NCI-H526 (cell line): Measurements from ENCODE around the gene MCCD1.

Experiments used
- DNase-seq, 2 experiments: peaks; one replicate each; lab custom pipeline; 2025; lab: John Stamatoyannopoulos, UW

Gene MCCD1

DNA sequence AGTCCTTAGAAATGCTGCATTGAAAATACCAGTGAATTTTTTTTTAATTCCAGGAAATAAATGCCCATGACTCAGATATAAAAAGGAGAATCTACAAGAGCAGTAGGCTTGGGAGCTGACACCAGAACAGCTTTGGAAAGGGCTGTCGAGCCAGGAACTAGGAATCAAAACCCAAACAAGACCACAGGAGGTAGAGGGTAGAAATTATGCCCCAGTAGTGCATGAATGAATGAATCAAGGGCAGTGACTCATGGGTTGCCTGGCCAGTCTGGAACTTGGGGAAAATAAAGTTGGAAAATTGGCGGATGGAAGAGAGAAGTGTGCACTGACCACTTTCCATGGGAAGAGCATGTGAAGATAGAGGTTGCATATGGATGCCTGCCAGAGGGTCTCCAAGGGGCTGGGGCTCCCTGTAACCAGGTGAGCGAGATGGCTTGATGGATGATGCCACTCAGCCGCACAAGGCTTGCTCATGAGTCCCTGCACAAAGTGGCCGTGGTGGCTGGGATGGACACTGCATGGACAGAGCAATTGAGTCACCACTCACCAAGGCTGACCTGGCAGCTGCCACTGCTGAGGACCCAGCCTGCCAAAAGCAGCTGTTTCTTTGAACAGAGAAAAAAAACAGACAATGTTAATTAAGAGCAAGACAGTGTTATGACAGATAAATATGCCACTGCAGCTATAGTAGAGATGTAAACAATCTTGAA, 15.2 kb upstream of the MCCD1 start:
- DNase-seq, result no peak

DNA sequence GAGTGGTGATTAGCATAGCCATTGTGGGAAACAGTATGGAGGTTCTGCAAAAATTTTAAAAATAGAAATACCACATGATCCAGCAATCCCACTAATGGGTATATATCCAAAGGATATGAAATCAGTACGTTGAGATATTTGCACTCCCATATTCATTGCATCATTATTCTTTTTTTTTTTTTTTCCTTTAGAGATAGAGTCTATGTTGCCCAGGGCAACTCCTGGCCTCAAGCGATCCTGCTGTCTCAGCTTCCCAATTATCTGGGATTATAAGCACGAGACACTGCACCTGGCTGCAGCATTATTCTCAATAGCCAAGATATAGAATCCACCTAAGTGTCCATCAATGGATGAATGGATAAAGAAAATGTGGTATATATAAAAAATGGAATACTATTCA, 6.9 kb upstream of the MCCD1 start:
- DNase-seq, result no peak

DNA sequence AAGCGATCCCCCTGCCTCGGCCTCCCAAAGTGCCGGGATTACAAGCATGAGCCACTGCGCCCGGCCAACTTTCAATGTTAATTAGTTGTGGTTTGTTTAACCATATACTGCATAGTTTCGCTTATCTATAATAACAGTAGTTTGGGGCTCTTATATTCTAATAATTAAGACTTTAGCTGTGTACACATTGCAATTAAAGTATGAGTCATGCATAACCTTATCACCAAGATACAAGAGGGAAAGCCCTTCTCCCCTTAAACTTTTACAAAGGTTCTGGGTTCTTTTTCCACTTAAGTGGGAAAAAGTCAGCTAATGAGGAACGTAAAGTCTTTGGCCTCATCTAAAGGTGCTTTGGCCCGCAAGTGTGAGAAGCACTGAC, 3.2 kb upstream of the MCCD1 start:
- DNase-seq, result no peak

DNA sequence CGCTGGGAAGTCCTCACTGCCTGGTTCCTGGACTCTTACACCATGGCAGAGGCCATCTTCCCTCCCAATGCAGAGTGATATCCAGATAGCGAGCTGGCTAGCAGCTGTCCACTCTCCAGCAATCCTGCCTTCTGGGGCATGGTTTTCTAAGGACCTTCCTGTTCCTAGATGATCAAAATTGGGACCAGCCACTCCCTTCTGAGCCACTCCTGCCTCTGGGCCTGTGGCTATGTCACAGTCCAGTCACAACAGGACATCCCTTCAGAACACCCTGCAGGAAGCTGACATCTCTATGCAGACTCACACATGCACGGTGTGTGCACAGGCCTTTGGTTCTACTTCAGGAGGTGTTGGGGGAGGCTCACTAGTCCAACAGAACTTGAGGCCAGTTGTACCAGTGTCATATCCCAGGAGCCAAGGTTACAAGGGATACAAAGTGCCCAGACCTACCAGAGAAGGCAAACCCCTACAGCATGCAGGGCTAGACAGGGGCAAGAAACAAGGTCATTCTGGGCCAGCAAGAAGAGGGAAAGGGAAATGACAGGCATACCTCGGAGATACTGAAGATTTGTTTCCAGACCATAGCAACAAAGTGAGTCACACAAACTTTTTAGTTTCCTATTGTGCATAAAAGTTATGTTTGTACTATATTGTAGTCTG, 2.7 kb upstream of the MCCD1 start:
- no peak for DNase-seq

DNA sequence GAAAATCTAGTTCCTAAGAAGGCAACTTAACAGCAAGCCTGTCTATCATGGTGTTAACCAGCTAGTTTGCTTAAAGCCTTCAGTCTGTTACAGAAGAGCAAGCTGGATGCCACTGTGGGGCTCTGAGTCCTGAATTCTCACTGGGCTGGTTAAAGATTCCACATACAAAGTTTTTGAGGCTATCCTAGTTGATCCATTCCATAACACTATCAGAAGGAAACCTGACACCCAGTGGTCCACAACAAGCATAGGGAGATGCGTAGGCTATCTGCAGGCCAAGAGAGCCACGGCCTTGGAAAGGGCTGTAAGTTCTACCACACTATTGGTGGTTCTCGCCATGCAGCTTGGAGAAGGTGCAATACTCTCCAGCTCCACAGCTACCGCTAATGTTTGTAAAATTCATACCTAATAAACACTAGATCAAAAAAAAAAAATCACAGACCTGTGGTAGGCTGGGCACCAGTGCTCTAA, 420 bp upstream of the MCCD1 start:
- no peak for DNase-seq

DNA sequence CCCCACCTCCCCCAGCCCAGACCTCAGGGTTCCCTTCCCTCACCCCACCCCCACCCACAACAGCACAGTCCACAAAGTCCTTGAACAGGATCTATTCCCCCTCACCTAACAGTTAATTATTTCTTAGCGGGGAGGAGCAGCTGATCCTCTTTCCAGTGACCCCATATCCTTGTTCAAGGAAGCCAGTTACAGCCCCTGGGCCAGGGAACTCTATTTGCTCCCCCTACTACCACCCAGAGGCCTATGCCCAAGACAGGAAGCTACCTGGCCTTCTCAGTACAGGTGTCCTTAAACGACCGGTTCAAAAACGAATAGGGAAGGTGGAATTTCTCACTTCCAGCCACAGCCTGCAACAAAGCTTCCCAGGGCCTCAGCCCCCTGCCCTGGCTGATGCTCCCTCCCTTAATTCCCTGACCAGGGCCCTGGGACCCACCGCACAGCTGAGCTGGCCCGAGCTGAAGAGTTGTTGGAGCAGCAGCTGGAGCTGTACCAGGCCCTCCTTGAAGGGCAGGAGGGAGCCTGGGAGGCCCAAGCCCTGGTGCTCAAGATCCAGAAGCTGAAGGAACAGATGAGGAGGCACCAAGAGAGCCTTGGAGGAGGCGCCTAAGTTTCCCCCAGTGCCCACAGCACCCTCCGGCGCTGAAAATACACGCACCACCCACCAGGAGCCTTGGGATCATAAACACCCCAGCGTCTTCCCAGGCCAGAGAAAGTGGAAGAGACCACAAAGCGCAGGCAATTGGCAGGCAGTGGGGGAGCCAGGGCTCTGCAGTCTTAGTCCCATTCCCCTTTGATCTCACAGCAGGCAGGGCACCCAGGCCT, 778 bp downstream of the MCCD1 start:
- no peak for DNase-seq

DNA sequence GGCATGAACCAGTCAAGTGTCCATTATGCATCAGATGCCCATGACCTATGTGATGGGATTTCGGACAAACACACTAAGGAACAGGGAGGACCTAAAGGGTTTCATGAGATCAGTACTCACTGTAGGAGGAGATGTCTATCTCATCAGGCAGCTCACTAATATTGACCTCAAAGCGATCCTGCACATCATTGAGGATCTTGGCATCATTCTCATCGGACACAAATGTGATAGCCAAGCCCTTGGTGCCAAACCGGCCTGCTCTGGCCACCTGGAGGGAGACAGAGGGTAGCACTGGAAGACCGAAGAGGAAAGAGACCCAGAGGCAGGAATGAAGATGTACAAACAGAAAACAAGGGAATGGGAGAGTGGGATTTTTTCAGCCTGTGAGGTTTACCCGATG, 1.9 kb downstream of the MCCD1 start:
- DNase-seq, result no peak

DNA sequence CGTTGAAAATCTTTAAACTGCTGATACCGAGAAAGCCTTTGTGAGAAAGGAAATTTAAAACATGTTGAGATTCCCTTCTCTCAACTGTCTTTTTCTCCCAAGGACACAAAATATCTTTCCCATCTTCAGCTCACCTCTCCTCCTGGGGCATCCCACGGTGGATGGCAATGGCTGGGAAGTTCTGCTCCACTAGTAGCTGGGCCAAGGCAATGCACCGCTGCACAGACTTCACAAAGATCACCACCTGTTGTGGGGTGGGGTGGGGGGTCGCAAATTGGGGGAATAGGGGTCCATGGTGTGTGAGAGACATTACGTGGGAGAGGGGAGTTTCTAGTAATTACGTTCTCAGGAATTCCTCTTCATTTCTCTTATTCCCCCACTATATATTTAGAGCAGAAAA, 2.4 kb downstream of the MCCD1 start:
- DNase-seq, result no peak

DNA sequence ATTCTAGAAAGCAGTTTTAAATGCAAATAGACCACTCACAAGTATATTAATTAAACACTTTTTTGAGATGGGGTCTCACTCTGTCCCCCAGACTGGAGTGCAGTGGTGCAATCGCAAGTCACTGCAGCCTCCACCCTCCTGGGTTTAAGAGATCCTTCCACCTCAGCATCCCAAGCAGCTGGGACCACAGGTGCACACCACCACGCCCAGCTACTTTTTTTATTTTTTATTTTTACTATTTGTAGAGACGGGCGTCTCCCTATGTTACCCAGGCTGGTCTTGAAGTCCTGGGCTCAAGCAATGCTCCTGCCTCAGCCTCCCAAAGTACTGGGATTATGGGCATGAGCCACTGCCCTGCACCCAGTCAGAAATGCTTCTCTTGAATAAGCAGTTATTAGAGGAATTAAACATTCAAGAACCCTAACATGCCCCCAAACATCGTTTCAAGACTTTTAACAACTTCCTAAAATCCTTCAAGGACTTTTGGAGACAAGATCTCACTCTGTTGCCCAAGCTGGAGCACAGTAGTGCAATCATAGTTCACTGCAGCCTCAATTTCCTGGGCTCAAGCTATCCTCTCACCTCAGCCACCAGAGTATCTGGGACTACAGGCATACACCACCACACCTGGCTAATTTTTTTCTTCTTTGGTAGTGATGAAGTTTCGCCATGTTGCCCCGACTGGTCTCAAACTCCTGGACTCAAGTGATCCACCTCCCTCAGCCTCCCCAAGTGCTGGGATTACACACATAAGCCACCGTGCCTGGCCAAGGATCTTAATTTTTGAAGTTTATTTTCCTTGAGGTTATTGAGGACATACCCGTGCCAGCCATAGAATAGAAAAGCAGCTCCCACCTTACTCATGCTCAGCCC, 3.2 kb downstream of the MCCD1 start:
- DNase-seq, result no peak

DNA sequence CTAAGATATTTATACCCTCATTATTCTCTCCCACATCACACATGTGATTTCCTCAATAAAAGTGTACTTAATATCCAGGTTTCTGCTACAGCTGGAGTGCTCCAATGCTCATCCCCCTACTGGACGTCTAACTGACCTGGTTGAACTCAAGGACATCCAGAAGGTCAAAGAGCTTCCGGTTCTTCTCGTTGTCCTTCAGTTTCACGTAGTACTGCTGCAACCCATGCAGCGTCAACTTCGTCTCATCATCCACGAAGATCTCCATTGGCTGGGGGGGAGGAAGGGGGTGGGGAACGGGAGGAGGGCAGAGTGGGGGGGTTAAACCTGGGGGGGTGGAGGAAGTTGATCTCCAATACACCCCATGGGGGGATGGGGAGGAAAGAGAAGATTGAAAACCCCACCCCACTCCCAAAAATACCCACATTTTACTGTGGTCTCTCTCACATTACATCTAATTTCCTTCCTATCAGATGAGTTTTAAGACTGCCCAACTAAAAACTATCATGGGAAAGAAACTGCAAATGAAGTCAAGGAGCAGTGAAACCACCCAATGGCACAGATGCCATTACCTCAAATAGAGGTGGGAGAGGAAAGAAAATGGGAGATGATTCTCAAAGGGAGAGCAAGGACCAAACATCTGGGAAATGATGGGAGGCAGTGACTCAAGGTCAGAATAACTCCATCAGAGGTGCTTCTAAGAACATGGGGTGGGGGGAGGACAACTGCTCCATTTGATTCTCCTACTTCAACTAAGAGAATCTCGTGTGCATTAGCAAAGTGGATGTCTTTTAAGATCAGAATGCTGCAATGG, 4.1 kb downstream of the MCCD1 start:
- DNase-seq, result no peak

DNA sequence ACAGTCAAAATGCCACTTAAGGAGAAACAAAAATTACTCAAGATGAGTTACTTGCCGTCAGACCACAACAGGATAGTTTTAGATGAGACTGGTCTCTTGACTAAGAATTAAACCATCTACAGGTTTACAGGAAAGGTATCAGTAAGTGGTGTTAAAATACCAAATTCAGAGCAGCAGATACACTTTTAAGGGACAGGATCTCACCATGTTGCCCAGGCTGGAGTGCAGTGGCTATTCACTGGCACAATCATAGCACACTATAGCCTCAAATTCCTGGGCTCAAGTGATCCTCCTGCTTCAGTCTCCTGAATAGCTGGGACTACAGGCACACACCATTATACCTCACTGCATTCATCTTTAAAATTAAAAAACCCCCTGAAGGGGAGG, 4.7 kb downstream of the MCCD1 start:
- no peak for DNase-seq

DNA sequence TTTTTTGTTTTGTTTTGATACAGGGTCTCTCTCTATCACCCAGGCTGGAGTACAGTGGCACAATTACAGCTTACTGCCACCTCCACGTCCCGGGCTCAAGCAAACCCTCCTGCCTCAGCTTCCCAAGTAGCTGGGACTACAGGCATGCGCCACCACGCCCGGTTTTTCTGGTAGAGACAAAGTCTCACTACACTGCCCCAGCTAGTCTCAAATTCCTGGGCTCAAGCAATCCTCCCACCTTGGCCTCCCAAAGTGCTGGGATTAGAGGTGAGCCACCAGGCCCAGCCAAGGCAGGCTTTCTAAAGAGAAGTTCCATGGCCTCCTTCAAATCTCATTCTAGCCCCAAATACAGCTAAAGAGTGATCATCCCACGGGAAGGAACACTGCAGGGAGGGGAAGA, 5.2 kb downstream of the MCCD1 start:
- no peak for DNase-seq

DNA sequence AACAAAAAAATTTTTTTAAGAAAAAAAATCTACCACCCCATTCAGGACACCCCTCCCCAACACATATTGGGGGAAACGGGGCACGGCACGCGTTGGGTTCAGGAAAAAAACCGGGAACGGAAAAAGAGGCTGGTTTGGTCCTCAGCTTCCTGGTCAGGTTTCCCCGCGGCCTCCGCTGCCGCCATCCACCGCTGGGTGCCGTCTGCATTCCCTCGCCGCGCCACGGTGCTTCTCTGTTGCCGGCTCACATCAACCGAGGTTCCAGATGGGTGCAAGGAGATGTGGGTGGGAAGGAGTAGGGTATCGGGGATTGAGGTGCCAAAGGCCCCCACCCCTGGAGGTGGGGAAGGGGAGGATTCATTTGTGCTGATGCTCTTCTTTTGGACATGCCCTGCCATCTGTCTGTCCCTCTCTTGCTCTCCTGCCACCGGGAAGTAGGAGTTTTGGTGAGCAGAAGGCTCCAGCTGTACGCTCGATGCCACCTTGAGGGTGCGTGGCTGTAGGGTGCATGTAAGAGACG, 5.8 kb downstream of the MCCD1 start:
- DNase-seq, result no peak

DNA sequence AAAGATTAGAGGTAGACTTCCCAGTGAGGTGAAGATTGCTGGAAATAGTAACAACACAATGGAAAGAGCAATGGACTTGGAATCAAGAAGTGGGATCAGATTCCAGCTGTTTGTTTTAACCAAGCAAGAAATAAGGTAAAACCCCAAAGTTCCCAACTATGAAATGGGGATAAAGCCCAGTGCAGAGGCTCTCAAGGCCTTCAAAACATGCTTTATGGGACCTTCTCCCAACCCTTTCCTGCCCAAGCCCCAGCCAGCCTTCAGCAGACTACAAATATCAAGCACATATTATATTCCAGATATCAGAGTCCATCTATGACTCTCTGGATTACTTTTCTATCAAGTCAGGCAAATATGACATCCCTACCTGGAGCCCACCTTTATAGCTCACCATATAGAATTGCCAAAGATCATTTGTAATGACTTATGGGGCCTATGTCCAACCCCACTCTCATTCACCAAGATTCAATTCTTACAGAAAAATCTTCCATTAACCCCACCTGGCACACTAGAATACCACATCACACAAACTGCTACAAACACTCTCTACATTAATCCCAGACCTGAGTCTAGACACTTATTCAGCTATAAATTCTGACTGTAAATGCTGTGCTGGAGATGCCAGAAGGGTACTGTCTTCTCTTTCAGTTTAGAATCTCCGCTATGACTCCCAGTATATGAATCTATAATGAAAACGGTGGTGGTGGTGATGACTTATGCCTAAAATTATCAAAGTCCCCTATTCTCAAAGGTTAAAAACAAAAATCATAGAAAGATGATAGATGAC, 7.0 kb downstream of the MCCD1 start:
- no peak for DNase-seq

DNA sequence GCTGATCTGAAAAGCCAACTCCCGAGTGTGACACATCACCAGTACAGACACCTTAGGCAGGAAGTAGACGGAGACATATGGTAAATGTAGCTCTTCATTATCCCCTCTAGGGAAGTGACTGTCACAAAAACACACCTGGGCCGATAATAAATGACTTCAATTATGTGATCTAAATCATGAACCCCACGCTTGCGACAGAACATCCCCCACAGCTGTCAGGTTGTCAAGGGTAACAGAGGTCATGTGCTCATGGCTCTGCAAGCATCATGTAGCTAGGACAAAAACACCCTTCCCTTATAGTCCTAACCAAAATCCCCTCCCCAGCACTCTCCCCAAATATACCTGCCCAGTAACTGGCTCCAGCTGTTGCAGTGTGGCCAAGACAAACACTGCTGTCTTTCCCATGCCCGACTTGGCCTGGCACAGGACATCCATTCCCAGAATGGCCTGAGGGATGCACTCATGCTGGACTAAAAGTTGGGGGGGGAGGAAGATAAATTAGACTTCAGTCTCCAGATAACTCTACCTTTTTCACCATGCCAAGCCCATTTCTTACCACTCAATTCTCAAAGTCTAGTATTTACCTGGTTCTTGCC, 10.1 kb downstream of the MCCD1 start:
- no peak for DNase-seq

DNA sequence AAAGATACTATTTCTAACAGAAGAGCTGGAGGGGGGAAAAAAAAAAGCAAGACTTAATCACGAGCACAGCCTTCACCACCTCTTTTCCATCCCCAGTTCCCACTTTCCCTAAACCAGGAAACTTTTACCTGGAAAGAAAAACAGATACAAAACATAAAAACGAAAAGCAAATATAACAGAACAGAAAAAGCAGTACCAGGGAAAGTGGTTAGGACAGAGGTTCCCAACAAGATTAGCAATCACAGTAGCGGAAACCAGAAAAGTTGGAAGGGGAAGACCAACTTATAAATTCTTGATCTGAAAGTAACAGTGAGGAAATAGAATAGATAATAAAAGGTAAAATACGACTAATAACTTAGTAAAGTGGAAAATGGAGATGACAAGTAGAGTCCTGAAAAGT, 11.9 kb downstream of the MCCD1 start:
- no peak for DNase-seq

DNA sequence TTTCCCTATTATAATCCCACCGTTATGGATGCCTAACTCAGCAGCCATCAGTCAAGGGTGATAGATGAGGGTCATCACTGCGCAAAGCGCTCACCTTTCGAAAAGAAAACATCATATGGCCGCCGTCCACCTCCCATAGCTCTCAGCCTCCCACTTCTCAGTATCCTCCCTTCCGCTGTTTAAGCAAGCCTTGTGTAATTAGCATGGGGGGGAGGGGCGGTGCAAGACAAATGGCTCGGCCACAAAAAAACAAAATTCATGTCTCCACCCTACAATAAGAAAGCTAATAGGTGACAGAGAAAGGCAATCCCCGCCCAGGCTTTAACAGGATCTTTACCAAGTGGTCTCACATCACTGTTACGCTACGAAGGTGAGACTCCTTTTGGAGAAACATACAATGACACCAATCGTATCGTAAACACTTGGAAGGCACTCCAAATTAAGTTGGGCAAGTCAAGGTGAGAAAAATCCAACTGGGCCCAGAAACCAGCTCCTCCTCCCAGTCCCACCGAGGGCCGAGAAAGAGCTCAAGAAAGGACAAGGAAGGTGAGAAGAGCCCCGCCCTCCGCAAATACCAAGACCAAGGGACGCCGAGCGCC, 12.4 kb downstream of the MCCD1 start:
- DNase-seq, result peak; percentile 55 to 69

DNA sequence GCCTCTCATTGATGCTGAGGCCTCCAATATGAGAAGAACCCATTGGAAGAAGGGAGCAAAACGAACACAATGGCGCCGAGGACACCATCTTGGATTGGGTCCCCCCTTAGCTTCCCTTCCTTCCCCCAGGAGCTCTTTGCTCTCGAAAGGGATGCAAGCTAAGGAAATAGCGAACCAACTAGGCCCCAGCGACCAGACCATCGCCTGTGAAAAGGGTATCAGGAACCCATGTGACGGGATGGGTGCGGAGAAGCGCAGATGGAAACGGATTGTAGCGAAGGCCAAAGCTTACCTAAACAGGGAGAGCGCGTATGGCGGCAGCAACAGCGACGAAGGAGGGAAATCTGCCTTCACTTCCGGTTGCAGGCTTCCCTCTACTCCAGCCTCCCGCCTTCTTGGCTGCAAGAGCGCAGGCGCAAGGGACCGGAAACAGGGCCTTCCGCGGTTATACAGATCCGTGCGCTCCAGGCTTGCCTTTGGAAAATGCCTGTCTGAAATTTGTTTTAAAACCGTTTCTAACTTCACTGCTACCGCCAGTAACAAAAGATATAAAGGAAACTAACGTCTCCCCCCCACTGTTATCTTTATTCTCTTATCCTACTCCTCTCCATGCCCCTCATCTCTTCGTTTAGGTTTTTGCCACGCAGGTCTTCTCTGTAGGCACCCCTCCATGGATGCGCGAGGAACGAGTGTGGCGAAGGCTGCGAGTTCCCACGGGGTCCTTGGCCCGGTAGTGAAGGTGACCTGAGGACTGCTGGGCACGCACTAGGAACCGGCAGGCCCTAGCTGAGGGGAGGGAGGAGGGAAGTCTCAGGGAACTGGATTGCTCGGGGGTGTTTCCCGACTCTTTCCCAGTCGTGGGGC, 13.1 kb downstream of the MCCD1 start, which contains the start of gene DDX39B:
Gene DDX39B, minus strand, starts transcription at position 346 of the 864 bp plus-strand sequence. CDS start 1,471 bp downstream, outside the sequence.
- DNase-seq, result peak; percentile 96 to 98
